ENCODE measurements around the gene GFY.

GRCh38 chr19:49439836-49440235 is 14.6 kb downstream of the GFY start:
- TF ChIP-seq CTCF (conservative IDR thresholded peaks at IDR 0.05; ENCODE audit: low read depth in 2 of 2) (no peak), POLR2AphosphoS5 (IDR thresholded peaks at IDR 0.05; ENCODE audit: low read depth) (no peak), REST (IDR thresholded peaks at IDR 0.05; ENCODE audit: unreplicated experiment) (no peak), EZH2phosphoT487 (IDR thresholded peaks at IDR 0.05; ENCODE audit: unreplicated experiment) (no peak), STAT1 (IDR thresholded peaks at IDR 0.05; ENCODE audit: unreplicated experiment) (no peak), CREB1 (CRISPR knock-in tag; IDR thresholded peaks at IDR 0.05; ENCODE audit: low read depth) (no peak), EZH2 (IDR thresholded peaks at IDR 0.05; ENCODE audit: low read depth, unreplicated experiment) (no peak), JUNB (IDR thresholded peaks at IDR 0.05; ENCODE audit: unreplicated experiment) (no peak), NANOG (IDR thresholded peaks at IDR 0.05; ENCODE audit: borderline replicate concordance) (no peak), ETS1 (IDR thresholded peaks at IDR 0.05) (no peak), ZNF462 (CRISPR knock-in tag; IDR thresholded peaks at IDR 0.05) (no peak), ZNF331 (CRISPR knock-in tag; IDR thresholded peaks at IDR 0.05; ENCODE audit: low read depth) (no peak)
